GM18909 (cell line): ENCODE measurements around the gene PRSS27.

Experiments used
- ATAC-seq: cut with Tn5 transposase; IDR thresholded peaks from one replicate; pipeline ENCODE4 v1.9.1; 2021; ENCODE audit warnings: mild to moderate bottlenecking; ENCODE audit not compliant: unreplicated experiment, poor library complexity

The PRSS27 gene

GRCh38 chr16:2720064-2720457 lies at the start of gene PRSS27:
TSS of gene PRSS27 (minus strand) at chr16:2720224. CDS start at chr16:2720160, 64 bp downstream.
- ATAC-seq, result no peak

DNA sequence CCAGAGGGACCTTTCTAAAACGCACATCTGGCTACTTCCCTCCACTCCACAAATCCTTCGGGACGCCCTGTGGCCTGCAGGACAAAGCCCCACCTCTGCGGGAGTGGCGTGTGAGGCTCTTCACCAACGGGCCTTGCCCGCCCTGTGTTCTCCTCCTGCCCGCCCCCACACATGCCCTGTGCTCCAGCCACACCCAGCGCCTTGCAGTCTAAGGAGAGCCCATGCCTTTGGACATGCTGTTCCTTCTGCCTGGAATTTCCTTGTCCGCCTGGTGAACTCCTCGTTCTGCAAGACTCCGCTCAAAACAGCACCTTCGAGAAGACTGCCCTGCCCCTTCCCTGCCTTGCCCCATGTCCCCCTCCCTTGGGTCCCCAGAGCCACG lies 49.6 kb upstream of the PRSS27 start:
- ATAC-seq, result no peak

GRCh38 chr16:2769100-2769529 lies 49.1 kb upstream of the PRSS27 start:
- no peak for ATAC-seq

- ATAC-seq, result no peak
Observed at GRCh38 chr16:2768403-2769089, 48.5 kb upstream of the PRSS27 start.

GRCh38 chr16:2767891-2768290 lies 47.9 kb upstream of the PRSS27 start:
- no peak for ATAC-seq

GRCh38 chr16:2767140-2767731 lies 47.2 kb upstream of the PRSS27 start:
- ATAC-seq, result no peak

DNA sequence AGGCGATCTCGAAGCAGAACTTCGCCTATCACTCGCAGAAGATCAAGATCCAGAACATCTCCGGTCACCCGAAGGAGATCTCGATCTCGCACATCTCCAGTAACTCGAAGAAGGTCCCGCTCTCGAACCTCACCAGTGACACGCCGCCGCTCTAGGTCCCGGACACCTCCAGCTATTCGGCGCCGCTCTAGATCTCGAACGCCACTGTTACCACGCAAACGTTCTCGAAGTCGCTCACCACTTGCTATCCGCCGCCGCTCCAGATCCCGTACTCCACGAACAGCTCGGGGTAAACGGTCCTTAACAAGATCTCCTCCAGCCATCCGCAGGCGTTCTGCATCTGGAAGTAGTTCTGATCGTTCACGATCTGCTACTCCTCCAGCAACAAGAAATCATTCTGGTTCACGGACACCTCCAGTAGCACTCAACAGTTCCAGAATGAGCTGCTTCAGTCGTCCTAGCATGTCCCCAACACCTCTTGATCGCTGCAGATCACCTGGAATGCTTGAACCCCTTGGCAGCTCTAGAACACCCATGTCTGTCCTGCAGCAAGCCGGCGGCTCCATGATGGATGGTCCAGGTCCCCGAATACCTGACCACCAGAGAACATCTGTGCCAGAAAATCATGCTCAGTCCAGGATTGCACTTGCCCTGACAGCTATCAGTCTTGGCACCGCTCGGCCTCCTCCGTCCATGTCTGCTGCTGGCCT lies 46.6 kb upstream of the PRSS27 start:
- no peak for ATAC-seq

DNA sequence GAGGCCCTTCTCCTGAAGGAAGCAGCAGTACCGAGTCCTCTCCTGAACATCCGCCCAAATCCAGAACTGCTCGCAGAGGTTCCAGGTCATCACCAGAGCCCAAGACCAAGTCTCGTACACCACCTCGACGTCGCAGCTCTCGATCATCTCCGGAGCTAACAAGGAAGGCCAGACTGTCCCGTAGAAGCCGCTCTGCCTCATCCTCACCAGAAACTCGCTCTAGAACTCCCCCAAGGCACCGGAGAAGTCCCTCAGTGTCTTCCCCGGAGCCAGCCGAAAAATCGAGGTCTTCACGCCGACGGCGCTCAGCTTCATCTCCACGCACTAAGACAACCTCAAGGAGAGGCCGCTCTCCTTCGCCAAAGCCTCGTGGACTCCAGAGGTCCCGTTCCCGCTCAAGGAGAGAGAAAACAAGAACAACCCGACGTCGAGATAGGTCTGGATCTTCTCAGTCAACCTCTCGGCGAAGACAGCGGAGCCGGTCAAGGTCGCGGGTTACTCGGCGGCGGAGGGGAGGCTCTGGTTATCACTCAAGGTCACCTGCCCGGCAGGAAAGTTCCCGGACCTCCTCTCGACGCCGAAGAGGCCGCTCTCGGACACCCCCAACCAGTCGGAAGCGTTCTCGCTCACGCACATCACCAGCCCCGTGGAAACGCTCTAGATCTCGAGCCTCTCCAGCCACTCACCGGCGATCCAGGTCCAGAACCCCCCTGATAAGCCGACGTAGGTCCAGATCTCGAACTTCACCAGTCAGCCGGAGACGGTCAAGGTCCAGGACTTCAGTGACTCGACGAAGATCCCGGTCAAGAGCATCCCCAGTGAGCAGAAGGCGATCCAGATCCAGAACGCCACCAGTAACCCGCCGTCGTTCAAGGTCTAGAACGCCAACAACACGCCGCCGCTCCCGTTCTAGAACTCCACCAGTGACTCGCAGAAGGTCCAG lies 45.7 kb upstream of the PRSS27 start:
- no peak for ATAC-seq

GRCh38 chr16:2764718-2765117 lies 44.7 kb upstream of the PRSS27 start:
- no peak for ATAC-seq

- no peak for ATAC-seq
Observed at GRCh38 chr16:2763173-2763572, 43.1 kb upstream of the PRSS27 start.

GRCh38 chr16:2762711-2763110 lies 42.7 kb upstream of the PRSS27 start:
- ATAC-seq, result no peak

DNA sequence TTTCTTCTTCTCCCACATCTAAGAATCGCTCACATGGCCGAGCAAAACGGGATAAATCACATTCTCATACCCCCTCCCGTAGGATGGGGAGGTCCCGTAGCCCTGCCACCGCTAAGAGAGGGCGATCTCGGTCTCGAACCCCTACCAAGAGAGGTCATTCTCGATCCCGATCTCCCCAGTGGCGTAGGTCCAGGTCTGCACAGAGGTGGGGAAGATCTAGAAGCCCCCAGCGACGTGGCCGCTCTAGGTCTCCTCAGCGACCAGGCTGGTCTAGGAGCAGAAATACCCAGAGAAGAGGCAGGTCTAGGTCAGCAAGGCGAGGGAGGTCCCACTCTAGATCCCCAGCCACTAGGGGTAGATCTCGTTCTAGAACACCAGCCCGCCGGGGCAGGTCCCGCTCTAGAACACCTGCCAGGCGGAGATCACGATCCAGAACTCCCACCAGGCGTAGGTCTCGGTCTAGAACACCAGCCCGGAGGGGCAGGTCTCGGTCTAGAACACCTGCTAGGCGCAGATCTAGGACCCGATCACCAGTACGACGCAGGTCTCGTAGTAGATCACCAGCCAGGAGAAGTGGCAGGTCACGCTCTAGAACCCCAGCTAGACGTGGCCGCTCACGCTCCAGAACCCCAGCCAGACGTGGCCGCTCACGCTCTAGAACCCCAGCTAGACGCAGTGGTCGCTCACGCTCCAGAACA lies 42.0 kb upstream of the PRSS27 start:
- ATAC-seq, result no peak

- ATAC-seq, result no peak
Observed at GRCh38 chr16:2761472-2761871, 41.4 kb upstream of the PRSS27 start.

- ATAC-seq, result no peak
Observed at GRCh38 chr16:2757344-2757743, 37.3 kb upstream of the PRSS27 start.

- ATAC-seq, result no peak
Observed at GRCh38 chr16:2756288-2757015, 36.4 kb upstream of the PRSS27 start.

- ATAC-seq, result no peak
Observed at GRCh38 chr16:2755158-2755557, 35.1 kb upstream of the PRSS27 start.

- no peak for ATAC-seq
Observed at GRCh38 chr16:2753733-2754020, 33.7 kb upstream of the PRSS27 start.

DNA sequence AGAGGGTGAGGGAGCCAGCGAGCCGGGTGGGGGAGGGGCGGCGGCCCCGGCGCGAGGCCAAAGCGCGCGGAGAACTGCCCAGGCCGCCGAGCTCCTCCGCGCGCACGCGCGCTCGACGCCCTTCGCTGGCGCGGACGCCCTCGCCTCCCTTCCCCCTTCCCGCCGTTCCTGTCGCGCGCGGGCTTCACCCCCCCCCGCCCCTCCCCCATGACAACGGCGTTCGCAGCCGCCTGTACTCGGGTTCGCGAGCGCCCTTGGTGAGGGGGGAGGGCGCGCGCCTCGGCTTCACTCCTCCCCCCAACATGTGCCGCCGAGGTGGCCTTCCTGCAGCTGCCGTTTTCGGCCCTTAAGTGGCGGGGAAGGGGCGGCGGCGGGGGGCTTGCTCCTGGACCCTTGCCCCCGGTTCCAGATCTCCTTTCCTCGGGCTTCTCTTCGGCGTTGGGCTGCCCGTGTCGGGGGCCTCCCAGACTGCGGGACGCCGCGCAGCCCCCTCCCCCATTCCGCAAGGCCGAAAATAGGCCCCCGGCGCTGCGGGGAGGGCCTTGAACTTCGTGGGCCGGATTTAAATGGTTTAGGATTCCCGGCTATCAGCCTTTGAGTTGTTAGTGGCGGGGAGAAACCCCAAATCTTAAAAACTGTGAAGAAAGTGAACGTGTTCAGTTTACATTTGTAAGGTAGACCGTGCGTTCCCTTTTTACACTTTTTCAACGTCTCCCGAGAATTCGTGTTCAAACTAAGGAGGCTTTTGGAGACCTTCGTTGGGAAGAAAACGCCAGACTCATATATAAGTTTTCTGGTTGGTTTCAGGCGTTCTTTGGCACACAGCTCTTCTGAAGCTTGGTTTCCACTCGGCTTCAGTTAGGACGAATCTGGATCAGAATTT lies 33.1 kb upstream of the PRSS27 start:
- peak; percentile 45 for ATAC-seq
